AG08396 (cell line): Measurements from ENCODE around the gene METTL21A.
"Not testable (repeated sequence)": the region's sequence is repeated elsewhere in the genome, so short reads cannot be mapped to it uniquely, and the experiment has no call there.

Experiments used
- DNase-seq: peaks from one replicate; pipeline ENCODE4 v3.0.0; 2012; ENCODE audit warnings: low spot score, mixed read lengths

METTL21A gene

DNA sequence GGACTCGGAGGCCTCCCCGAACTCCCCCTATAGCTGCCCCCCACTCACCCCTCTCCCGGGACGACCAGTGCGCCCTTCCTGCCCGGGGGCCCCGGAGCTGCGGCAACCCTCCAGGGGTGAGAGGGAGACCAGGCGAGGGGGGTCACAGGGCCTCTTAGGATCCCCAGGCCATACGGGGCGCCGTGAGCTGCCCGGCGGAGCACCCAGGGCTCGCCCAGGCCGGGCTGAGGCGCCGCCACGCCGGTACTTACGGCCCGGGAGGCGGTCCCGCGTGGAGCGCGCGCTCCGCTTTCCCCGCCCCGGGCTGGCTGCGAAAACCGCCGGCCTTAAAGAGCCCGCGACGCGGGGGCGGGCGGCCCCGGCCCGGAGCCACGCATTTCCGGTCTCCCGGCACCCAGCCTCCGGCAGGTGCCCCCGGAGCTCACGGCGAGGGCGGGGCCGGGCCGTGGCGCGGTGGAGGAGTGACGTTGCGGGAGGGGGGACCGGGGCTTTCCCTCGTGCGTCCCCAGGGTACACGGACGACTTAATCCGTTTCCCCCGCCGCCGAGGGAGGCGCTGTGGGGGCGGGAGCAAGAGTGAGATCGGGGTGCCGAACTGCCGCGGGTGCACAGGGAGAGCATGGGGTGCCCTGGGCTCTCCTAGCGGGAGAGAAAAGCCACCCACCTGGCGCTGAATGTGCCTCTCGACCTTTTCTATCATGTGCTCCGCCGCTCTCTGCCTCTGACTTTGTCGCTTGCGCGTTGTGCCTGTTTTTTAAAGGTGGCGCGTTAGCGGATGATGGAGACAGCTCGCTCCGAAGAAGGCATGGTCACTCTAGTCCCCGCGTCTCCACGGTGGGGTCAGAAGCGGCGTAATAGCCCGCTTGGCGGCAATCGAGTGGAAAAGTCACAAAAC is at the start of gene METTL21A:
Gene METTL21A, minus strand, starts transcription at position 381 of the 894 bp plus-strand sequence. CDS start 1,019 bp downstream, outside the sequence.
- DNase-seq, result peak; percentile 94

DNA sequence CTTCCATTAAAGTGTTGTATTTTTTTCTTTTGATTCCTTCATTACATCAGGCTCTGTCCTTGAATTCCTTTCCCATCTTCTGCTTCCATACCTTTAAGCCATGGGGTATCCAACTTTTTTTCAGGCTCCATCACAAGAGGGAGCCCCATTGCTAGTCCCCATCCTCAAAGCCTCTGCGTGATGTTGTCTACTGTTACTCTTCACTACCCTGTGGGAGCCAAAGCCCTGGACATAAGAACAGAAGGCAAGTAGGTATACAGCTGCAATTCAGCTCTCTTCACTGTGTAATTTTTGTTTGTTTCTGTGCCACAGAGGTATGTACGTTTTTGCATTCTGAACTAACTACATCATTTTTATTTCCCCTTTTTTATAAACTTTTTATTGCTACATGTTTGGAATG is 49.6 kb upstream of the METTL21A start:
- DNase-seq, result no peak

DNA sequence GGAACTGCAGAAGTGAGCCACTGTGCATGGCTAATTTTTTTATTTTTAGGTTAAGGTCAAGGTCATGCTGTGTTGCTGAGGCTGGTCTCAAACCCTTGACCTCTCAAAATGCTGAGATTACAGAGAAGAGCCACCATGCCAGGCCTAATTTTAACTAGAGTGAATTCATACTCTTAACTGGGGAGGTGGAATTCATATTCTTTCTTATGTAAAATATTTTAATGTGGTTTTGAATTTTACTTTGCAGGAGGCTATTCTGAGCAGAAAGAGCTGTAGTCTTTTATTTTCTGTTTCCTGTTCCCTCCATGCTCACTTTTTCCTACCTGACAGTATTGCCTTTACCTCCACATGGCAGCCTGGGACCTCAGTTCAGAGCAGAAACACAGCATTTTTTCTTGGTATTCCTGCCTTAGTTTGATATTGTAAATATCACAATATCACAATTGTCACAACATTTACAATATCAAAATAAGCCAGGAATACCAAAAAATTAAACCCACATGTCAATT is 49.1 kb upstream of the METTL21A start:
- no peak for DNase-seq

DNA sequence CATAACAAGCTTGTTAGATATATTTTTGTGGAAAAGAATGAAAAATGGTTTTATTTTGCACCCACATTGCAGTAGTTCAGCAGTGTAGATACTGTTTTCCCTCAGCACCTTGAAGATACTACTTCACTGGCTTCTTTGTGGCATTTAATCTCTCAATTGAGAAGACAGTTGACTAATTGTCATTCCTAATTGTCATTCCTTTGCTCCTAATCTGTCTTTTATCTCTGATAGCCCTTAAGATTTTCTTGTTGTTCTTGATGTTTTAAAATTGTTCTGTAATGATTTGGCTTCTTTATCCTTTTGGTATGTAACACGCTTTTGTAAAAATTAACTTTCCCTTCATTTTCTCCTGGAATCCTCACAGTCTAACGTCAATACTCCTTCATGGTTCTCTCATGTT is 48.2 kb upstream of the METTL21A start:
- no peak for DNase-seq

DNA sequence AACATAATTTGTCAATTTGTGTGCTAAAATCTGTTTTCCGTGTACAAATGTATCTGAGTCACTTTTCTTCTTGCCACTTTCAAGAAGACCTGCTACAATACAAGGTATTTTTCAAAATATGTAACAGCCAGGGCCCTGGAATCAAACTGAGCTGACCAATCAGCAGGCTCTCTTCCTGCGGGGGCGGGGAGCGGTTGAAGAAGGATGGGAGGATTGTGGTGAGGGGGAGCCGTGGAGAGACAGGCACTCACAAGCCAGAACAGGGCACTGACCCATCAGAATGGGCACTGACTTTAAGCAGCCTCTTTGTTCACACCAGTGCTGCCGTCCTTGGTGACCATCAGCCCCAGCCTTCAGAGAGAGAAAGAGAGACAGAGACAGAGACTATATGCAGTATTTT is 45.7 kb upstream of the METTL21A start:
- no peak for DNase-seq

DNA sequence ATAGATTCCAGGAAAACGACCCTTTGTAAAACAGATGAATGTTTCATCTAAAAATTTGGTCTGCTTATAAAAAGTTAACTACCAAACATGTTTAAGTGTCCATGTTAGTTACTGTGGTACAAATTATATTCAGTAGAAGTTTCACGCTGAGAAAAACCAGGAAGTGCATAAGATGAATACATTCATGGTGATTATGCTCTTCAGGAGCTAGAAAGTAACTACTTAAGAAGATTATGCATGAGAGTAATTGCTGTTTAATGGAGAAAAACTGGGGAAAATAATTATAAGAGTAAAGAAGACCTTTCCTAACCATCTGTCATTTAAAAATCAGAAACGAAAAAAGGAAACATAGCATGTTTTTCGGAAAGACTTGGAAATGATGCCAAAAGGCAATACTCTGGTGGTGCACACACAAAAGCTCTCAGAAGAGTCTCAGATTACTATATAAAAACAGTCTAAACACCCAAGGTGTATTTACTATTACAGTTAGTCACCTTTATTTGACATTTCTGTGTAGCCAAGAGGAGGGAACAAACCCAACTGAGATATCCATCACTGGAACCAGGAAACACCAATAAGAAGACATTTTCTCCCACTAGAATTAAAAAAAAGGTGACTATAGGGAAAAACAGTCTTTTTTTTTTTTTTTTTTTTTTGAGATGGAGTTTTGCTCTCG is 38.8 kb upstream of the METTL21A start:
- DNase-seq, result no peak

DNA sequence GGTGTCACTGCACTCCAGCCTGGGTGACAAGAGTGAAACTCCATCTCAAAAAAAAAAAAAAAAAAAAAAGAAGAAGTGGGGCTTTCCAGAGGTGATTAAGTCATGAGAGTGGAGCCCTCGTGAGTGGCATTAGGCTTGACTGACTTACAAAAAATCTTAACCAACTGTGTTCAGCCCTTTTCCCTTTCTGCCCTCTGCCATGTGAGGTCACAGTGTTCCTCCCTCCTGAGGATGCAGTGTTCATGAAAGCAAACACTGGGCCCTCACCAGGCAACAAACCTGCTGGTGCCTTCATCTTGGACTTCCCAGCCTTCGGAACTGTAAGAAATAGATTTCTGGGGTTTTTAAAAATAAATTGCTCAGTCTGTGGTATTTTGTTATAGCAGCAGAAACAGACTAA is 37.0 kb upstream of the METTL21A start:
- DNase-seq, result no peak

DNA sequence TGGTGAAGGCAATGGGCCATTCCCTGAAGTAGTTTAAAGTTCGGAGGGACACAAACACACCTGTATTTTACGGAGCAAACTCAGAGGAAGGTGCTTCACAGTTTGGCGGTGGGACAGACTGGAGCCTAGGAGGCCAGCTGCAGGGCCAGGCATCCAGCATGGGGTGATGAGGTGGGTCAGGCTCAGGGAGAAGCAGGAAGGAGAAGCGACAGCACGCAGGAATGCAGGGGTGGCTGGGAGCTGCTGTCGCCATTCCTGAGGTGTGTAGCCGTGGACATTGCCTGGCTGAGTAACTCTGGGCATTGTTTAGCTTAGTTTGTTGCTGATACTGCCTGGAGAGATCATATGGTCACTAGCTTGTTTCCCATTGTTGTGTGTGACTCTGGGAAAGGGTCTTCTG is 35.8 kb upstream of the METTL21A start:
- no peak for DNase-seq

DNA sequence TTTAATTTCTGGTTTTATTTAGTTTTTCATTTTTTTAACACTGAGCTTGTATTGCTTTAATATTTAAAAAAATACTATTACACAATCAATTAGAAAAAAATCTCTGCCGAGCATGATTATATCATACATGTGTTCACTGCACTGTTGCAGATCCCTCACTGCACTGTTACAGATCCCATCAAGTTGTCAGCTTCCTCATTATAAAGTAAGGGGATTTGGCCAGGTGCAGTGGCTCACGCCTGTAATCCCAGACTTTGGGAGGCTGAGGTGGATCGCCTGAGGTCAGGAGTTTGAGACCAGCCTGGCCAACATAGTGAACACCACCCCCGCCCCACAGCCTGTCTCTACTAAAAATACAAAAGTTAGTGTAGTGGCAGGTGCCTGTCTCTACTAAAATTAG is 33.0 kb upstream of the METTL21A start:
- no peak for DNase-seq

DNA sequence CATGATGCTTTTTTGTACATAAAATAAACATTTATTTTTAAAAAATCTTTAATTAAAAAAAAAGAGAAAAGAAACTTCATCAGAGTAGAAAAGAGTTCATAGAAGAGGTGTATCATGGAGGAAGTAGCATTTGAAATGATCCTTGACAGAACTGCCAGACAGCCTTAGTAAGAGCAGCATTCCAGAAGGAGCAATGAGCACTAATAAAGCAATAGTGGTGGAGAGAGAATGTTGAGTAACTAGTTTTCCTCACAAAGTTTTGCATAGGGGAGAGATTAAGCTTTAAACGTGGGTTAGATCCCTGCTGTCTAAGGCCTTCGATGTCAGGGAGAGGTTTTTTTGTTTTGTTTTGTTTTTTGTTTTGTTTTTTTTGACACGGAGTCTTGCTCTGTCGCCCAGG is 29.8 kb upstream of the METTL21A start:
- DNase-seq, result no peak

DNA sequence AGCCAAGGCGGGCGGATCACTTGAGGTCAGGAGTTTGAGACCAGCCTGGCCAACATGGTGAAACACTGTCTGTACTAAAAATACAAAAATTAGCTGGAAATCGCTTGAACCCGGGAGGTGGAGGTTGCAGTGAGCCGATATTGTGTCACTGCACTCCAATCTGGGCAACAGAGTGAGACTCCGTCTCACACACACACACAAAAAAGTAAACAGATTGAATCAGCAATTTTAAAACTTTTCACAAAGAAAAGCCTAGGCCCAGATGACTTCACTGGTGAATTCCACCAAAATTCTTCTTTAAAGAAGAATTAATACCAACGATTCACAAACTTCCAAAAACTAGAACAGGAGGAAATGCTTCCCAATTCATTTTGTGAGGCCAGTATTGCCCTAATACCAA is 21.4 kb upstream of the METTL21A start:
- not testable (repeated sequence) for DNase-seq

DNA sequence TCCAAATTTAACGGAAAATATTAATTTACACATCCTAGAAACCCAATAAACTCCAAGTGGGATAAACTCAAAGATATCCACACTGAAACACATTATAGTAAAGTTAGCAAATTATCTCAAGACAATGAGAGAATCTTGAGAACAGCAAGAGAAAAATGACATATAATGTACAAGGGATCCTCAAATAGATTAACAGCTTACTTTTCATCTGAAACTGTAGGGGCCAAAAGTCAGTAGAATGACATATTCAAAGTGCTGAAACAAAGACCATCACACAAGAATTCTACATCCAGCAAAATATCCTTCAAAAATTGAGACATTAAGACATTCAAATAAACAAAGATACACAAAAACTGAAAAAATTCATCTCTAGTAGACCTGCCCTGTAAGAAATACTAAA is 18.7 kb upstream of the METTL21A start:
- DNase-seq, result no peak

DNA sequence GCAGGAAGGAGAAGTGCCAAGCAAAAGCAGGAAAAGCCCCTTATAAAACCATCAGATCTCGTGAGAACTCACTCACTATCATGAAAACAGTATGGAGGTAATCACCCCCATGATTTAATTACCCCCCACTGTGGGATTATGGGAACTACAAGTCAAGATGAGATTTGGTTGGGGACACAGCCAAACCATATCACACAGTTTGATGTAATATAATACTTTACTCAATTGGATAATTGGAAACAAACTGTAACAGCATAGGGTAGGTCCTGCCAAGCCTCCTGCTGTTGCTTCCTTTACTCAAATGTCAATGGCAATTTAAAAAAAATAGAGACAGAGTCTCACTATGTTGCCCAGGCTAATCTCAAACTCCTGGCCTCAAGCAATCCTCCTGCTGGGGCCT is 15.5 kb upstream of the METTL21A start:
- no peak for DNase-seq

DNA sequence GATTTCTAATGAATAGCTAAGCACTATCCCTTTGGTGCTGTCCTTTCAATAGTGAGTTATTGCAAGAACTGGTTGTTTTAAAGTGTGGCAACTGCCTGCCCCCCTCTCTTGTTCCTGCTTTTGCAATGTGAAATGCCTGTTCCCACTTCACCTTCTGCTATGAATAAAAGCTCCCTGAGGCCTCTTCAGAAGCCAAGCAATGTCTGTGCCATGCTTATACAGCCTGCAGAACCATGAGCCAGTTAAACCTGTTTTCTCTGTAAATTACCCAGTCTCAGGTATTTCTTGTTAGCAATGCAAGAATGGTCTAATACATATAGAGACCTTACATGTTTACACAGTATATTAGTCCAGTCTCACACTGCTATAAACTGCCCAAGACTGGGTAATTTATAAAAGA is 15.0 kb upstream of the METTL21A start:
- DNase-seq, result no peak

DNA sequence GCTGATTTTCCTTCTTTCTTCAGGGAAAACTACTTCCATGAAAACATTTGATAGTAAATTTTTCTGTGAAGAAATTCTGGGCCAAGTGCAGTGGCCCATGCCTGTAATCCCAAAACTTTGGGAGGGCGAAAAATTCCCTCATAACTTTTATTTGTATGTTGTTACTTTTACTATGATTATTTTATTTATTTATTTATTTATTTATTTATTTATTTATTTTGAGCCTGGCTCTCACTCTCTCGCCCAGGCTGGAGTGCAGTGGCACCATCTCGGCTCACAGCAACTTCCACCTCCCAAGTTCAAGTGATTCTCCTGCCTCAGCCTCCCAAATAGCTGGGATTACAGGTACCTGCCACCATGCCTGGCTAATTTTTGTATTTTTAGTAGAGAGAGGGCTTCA is 14.1 kb upstream of the METTL21A start:
- DNase-seq, result not testable (repeated sequence)

DNA sequence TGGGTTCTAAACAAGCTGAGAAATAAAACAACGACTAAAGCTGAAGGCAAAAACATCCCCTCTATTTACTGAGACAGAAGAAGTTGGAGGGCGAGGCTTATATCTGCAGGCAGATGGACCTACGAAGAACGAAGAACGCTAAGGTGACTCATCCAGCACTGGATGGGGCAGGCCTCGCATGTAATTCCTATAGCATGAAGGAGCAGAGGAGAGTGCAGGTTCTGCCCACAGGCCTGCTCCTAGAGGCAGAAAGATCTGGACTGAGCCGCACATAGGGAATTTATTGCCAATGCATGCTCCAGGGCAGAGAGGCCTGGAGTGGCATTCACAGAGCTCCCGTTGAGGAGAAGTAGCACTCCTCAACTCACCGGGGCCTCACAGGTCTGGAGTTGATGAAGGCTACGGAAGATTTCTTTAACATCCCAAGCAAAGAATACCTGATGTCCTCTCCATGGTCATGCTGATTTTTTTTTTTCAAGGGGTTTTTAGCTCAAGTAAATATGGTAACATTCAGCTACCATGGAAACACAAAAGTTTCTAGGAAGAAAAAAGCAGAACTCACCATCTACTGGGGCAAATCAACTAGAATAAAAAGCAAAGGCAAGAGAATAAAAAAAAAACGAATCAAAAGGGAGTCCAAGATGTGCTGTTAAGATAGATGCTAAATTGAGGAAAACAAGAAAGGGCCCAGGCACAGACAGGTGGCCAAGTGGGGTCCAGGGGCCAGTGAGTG is 10.4 kb upstream of the METTL21A start:
- DNase-seq, result no peak

DNA sequence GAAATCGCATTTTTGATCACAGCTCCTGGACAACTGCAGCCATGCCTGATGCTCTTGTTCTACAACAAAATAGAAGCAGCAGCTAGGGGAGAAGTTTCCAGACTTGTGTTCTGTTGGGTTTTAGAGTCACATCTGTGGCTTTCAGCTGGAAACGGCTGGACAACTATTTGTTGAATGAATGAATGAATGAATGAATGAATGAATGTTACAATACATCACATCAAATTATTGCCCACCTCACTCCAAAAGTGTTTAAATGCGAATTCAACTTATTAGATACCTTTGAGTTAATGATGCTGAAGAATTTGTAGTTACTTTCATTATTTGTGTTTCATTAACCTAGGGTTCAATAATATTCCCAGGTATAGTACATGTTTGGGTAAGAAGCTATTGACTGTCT is 8.5 kb upstream of the METTL21A start:
- no peak for DNase-seq

DNA sequence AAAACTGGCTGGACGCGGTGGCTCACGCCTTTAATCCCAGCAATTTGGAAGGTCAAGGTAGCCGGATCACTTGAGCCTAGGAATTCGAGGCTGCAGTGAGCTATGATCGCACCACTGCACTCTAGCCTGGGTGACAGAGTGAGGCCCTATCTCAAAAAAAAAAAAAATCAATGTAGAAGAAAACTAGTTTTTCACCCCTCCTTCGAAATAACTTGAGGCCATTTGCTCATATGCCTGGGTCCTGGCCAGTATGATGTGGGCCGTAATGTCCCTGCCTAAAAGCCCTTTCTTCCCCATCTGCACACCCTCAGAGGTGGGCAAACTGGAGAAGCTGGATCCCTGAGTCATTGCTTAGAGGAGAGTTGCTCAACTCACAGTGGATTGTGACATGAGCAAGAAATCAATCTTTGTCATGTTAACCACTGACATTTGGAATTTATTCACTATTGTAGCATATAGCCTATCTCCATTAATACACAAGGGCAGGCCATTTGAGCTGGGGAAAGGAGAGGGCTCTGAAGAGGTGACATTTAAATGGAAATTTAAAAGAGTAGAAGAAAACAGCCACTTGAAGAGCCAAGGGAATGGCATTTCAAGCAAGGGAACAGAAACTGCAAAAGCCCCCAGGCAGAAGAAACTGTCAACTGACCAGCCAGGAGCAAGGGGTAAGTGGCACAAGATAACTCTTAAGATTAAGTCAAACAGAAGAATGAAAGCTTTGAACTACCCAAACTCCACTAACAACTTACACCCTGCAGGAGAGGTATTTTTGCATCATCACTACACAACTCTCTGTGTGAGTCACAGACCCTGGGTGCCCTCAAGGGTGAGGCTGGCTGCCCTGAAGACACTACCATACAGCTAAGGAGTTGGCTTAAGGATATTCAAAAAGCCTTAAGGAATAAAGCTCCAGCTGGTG is 7.6 kb upstream of the METTL21A start:
- DNase-seq, result peak; percentile 25

DNA sequence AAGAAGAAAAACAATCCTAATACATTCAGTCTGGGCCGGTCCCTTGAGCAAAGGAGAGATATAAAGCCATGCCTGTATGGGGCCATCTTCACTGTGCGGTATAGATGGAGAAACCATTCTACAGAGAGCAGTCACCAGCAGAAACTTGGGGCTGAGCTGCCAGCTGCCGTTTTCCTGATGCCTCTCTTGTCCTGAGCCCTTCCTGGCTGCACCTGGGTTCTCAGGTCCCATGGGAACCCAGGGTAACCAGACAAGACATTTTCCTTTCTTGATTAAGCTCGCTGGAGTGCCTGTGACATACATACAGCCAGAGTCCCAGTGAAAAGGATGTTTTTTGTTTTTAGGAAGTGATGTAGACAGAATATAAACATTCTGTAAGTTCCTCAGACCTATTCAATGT is 5.3 kb upstream of the METTL21A start:
- DNase-seq, result no peak

DNA sequence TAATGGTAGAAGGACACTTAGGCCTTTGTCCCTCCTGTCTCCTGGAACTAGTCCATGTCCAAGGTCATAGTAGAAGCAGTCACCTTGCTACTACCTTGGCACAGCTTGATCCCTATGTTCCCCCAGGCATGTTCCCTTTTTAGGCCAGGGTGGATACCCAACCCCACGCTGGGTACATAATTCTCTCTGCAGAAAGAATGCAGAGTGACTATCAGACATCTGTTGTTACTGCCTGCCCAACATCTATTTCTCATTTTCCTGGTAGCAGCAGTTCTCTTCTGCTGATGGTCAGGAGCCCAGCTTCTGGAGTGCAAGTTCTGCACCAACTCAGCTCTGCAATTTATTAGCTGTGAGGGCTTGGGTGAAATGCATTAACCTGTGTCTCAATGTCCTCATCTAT is 4.4 kb upstream of the METTL21A start:
- DNase-seq, result no peak

DNA sequence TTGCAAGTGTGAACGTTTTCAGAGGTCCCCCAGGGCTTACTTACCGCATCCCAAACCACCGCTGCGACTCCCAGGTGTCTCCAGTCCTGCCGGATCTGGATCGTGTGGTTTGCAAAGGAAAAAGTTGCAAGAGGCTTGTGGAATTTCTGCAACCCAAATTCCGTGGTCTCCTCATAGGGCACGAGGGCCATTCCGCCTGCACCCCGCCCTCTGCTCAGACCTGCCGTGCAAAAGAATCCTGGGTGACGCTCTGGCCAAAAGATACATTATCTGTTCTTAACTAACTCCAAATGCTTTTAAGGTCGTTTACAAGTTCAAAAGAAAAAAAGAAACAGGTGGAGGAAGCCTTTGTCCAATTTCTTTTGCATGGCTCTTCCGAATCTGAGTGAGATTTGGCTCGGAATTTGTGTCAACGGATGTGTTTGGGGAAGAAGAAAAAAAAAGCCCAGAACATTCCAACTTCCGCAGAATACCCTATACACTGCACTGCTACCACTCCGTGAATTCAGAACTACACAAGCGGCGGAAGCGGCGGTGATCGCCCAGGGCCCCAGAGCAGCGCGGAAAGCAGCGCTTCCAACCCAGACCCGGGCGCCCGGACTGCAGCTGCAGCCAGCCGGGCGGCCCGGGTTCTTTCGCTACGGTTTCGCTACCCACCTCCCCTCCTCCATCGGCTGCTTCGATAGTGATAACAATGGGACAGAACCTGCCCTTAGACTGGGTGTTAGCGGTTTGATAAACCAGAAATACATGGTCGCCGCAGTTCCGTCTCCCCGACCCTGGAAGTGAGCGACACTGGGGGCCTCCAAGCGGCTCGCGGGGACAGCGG is 795 bp downstream of the METTL21A start:
- peak; percentile 67 for DNase-seq
